ENCODE results near the gene RNASE11. TPM values are rescaled to one million over a fixed set of nuclear protein-coding genes. Genes with fewer than 3 reads are reported as not detected.

The RNASE11 gene
- total RNA-seq, 1 donor from 2014 or later, result not detected

GRCh38 chr14:20539906-20540305 lies 47.9 kb downstream of the RNASE11 start:
- intact Hi-C loops (cut with micrococcal nuclease), result no loop called here

Other genes with a start within 250 kb of the RNASE11 start
- gene PARP2, start 244.4 kb downstream of the RNASE11 start, total RNA-seq, result 28.5 and 32.7 TPM in 2 replicates
- 35.3 and 36.3 TPM in 2 replicates for gene TEP1, start 174.5 kb downstream of the RNASE11 start, total RNA-seq
- 0.05 and 0.11 TPM in 2 replicates for gene KLHL33, start 151.8 kb downstream of the RNASE11 start, total RNA-seq
- 64.5 and 66.6 TPM in 2 replicates for gene OSGEP, start 133.2 kb downstream of the RNASE11 start, total RNA-seq
- gene APEX1, start 132.8 kb downstream of the RNASE11 start, total RNA-seq, result 169 and 170 TPM in 2 replicates
- 34.2 and 36.1 TPM in 2 replicates for gene PIP4P1, start 126.6 kb downstream of the RNASE11 start, total RNA-seq
- 158 and 160 TPM in 2 replicates for gene PNP, start 118.6 kb downstream of the RNASE11 start, total RNA-seq
- gene RNASE10, start 82.5 kb downstream of the RNASE11 start, total RNA-seq, result 0.50 and 0.52 TPM in 2 replicates
- gene RNASE9, start 27.0 kb downstream of the RNASE11 start, total RNA-seq, result not detected in 2 replicates
- gene RNASE12, start 3.4 kb upstream of the RNASE11 start, total RNA-seq, result not detected in 2 replicates
- gene OR6S1, start 53.7 kb upstream of the RNASE11 start, total RNA-seq, result not detected in 2 replicates
- gene RNASE4, start 96.6 kb upstream of the RNASE11 start, total RNA-seq, result 1.2 and 1.3 TPM in 2 replicates
- gene ANG, start 100.8 kb upstream of the RNASE11 start, total RNA-seq, result 0.77 and 0.98 TPM in 2 replicates
- not detected in 2 replicates for gene EDDM3A, start 157.9 kb upstream of the RNASE11 start, total RNA-seq
- gene EDDM3B, start 180.4 kb upstream of the RNASE11 start, total RNA-seq, result not detected in 2 replicates
- gene RNASE6, start 193.3 kb upstream of the RNASE11 start, total RNA-seq, result 3.3 and 3.5 TPM in 2 replicates
- gene RNASE1, start 214.8 kb upstream of the RNASE11 start, total RNA-seq, result not detected in 2 replicates

All from T-helper 2 cell treated with Interferon-gamma antibody and Interleukin-4, amounts not matched to agents 100 ng/mL and 5 ng/mL, for 36 hours (primary cell).